H9 (cell line): ENCODE data around the gene FHIT. TPM values are rescaled to one million over a fixed set of nuclear protein-coding genes. Genes with fewer than 3 reads are reported as not detected.

Experiments used
- DNase-seq: peaks from one replicate; pipeline ENCODE4 v3.0.0-alpha.2; 2017
- H2AFZ ChIP-seq: one replicate; pipeline ENCODE4 v1.6.1; 2013; ENCODE audit warnings: mild to moderate bottlenecking, low read length, control low read depth, moderate library complexity
- H2AK5ac ChIP-seq: 2 replicates; pipeline ENCODE4 v1.6.1; 2013; ENCODE audit warnings: low read length, control low read depth, mixed read lengths; ENCODE audit not compliant: insufficient read length
- H2BK120ac ChIP-seq: one replicate; pipeline ENCODE4 v1.6.1; 2013; ENCODE audit warnings: low read depth, mild to moderate bottlenecking, low read length, control low read depth, inconsistent platforms; ENCODE audit not compliant: poor library complexity, severe bottlenecking
- H2BK12ac ChIP-seq: 2 replicates; pipeline ENCODE4 v1.6.1; 2013; ENCODE audit warnings: low read length, control low read depth, mixed read lengths, low read depth; ENCODE audit not compliant: insufficient read length
- H2BK15ac ChIP-seq: 2 replicates; pipeline ENCODE4 v1.6.1; 2013; ENCODE audit warnings: low read depth, low read length, control low read depth
- H2BK20ac ChIP-seq: one replicate; pipeline ENCODE4 v1.6.1; 2013; ENCODE audit warnings: low read depth, mild to moderate bottlenecking, low read length, control low read depth, inconsistent platforms; ENCODE audit not compliant: poor library complexity, severe bottlenecking
- H2BK5ac ChIP-seq: 2 replicates; pipeline ENCODE4 v1.6.1; 2013; ENCODE audit warnings: low read length, control low read depth, mixed read lengths; ENCODE audit not compliant: insufficient read length
- H3K14ac ChIP-seq: 2 replicates; pipeline ENCODE4 v1.6.1; 2013; ENCODE audit warnings: low read length, control low read depth; ENCODE audit not compliant: insufficient read depth
- H3K18ac ChIP-seq: 2 replicates; pipeline ENCODE4 v1.6.1; 2013; ENCODE audit warnings: low read depth, mild to moderate bottlenecking, mixed read lengths, low read length, control low read depth; ENCODE audit not compliant: insufficient read length
- H3K23ac ChIP-seq: 2 replicates; pipeline ENCODE4 v1.6.1; 2013; ENCODE audit warnings: low read length, control low read depth, mixed read lengths, low read depth; ENCODE audit not compliant: insufficient read length
- H3K23me2 ChIP-seq: 2 replicates; pipeline ENCODE4 v1.6.1; 2013; ENCODE audit warnings: low read depth, mild to moderate bottlenecking, mixed read lengths, low read length, control low read depth; ENCODE audit not compliant: insufficient read length, poor library complexity, severe bottlenecking
- H3K27ac ChIP-seq: 2 replicates; pipeline ENCODE4 v1.5.1; 2013; ENCODE audit warnings: low read length, control low read depth, mixed read lengths, low read depth; ENCODE audit not compliant: insufficient read length
- H3K27me3 ChIP-seq: 2 replicates; pipeline ENCODE4 v1.6.1; 2013; ENCODE audit warnings: low read length, control low read depth, inconsistent platforms; ENCODE audit not compliant: insufficient read depth
- H3K4ac ChIP-seq: 2 replicates; pipeline ENCODE4 v1.6.1; 2013; ENCODE audit warnings: low read depth, mild to moderate bottlenecking, control low read depth, inconsistent platforms, low read length, moderate library complexity
- H3K4me1 ChIP-seq: 2 replicates; pipeline ENCODE4 v1.6.1; 2013; ENCODE audit warnings: low read length, control low read depth, inconsistent platforms; ENCODE audit not compliant: insufficient read depth
- H3K4me2 ChIP-seq: 2 replicates; pipeline ENCODE4 v1.6.1; 2013; ENCODE audit warnings: low read length, control low read depth, mixed read lengths; ENCODE audit not compliant: insufficient read length, insufficient read depth
- H3K56ac ChIP-seq: 2 replicates; pipeline ENCODE4 v1.6.1; 2013; ENCODE audit warnings: low read depth, mild to moderate bottlenecking, mixed read lengths, low read length, control low read depth; ENCODE audit not compliant: insufficient read length
- H3K79me1 ChIP-seq: 2 replicates; pipeline ENCODE4 v1.6.1; 2013; ENCODE audit warnings: low read depth, mild to moderate bottlenecking, moderate library complexity, low read length, control low read depth, inconsistent platforms; ENCODE audit not compliant: insufficient read depth, poor library complexity, severe bottlenecking
- H3K79me2 ChIP-seq: 2 replicates; pipeline ENCODE4 v1.6.1; 2013; ENCODE audit warnings: low read length, control low read depth, inconsistent platforms; ENCODE audit not compliant: insufficient read depth
- H3K9ac ChIP-seq: 2 replicates; pipeline ENCODE4 v1.6.1; 2013; ENCODE audit warnings: low read length, control low read depth, mixed read lengths; ENCODE audit not compliant: insufficient read length; ENCODE audit errors: extremely low read depth
- H3K9me3 ChIP-seq: one replicate; pipeline ENCODE4 v1.6.1; 2013; ENCODE audit warnings: low read depth, low read length, inconsistent platforms; ENCODE audit not compliant: control insufficient read depth
- H3T11ph ChIP-seq: one replicate; pipeline ENCODE4 v1.6.1; 2013; ENCODE audit warnings: mild to moderate bottlenecking, low read length, control low read depth, inconsistent platforms
- H4K20me1 ChIP-seq: one replicate; pipeline ENCODE4 v1.6.1; 2013; ENCODE audit not compliant: control insufficient read depth, insufficient read length, insufficient read depth
- H4K5ac ChIP-seq: 2 replicates; pipeline ENCODE4 v1.6.1; 2013; ENCODE audit warnings: low read depth, mild to moderate bottlenecking, mixed read lengths, low read length, control low read depth; ENCODE audit not compliant: insufficient read length
- H4K8ac ChIP-seq: replicated peaks from 2 replicates; pipeline ENCODE4 v1.6.1; 2013; ENCODE audit warnings: low read length, control low read depth, mixed read lengths, low read depth; ENCODE audit not compliant: insufficient read length
- H4K91ac ChIP-seq: 2 replicates; pipeline ENCODE4 v1.6.1; 2013; ENCODE audit warnings: low read depth, mild to moderate bottlenecking, moderate library complexity, mixed read lengths, low read length, control low read depth; ENCODE audit not compliant: insufficient read length
- H3K27ac Mint-ChIP-seq, 3 experiments: 2 replicates in 2 of 3; 3 replicates in 1 of 3; pipeline ENCODE4 v1.8.0; 2020 to 2021; ENCODE audit warnings: mixed read lengths in 3 of 3, mild to moderate bottlenecking in 1 of 3, moderate library complexity in 1 of 3
- H3K27me3 Mint-ChIP-seq: 2 replicates; pipeline ENCODE4 v1.8.0; 2021; ENCODE audit warnings: low read depth, mild to moderate bottlenecking, moderate library complexity, mixed read lengths
- H3K36me3 Mint-ChIP-seq, 3 experiments: 2 replicates in 2 of 3; 3 replicates in 1 of 3; pipeline ENCODE4 v1.8.0; 2020 to 2021; ENCODE audit warnings: low read depth in 3 of 3, mixed read lengths in 3 of 3; ENCODE audit not compliant: insufficient read depth in 1 of 3
- H3K4me1 Mint-ChIP-seq, 2 experiments: 2 replicates each; pipeline ENCODE4 v1.8.0; 2020; ENCODE audit warnings: mixed read lengths in 2 of 2
- H3K4me3 Mint-ChIP-seq, 2 experiments: 2 replicates in 1 of 2; 3 replicates in 1 of 2; pipeline ENCODE4 v1.8.0; 2020 to 2021; ENCODE audit warnings: mild to moderate bottlenecking in 2 of 2, mixed read lengths in 2 of 2, moderate library complexity in 1 of 2
- H3K9me3 Mint-ChIP-seq, 2 experiments: 2 replicates in 1 of 2; 3 replicates in 1 of 2; pipeline ENCODE4 v1.8.0; 2020; ENCODE audit warnings: mild to moderate bottlenecking in 2 of 2, mixed read lengths in 2 of 2, moderate library complexity in 1 of 2
- CTCF ChIP-seq: fragments of 200-600 bp; sonication (generic); conservative IDR thresholded peaks from 3 replicates; pipeline ENCODE4 v1.8.0; 2021; ENCODE audit warnings: antibody characterized with exemption, mild to moderate bottlenecking
- WGBS: extraction: QIAGEN DNeasy Blood & Tissue Kit; methylation state at CpG from one replicate; pipeline ENCODE4 v1.1.7; 2013; ENCODE audit warnings: missing lambda C conversion rate, low lambda C conversion rate, mixed read lengths; ENCODE audit not compliant: insufficient read length; ENCODE audit errors: extremely low coverage; 5-methylcytosine and 5-hydroxymethylcytosine counted together
- total RNA-seq: library from RNA; stranded (reverse); gene quantifications from 2 replicates; pipeline ENCODE4 v1.2.1, GENCODE V29; 2021

FHIT gene
- total RNA-seq, 1 experiment from 2014 or later, result 3.0 TPM

GRCh38 chr3:59809016-59809415, 1442.2 kb downstream of the FHIT start:
- no CpG with 5 or more reads among the region's 4 CpGs for WGBS
- Histone ChIP-seq H2BK15ac (no peak overlapping the region), H3K14ac (no peak overlapping the region), H3K9me3 (no peaks in the 10 kb centered on the region), H3K18ac (no peak overlapping the region), H3K56ac (no peak overlapping the region), H3K4me2 (no peak overlapping the region), H3K4me1 (peaks cover 7% of the 10 kb centered on the region; the same call in 1 of the 2 replicates), H4K91ac (no peak overlapping the region), H2BK20ac (no peak overlapping the region), H3K9ac (no peak overlapping the region), H2AK5ac (no peak overlapping the region), H3K23me2 (no peaks in the 10 kb centered on the region), H2BK12ac (no peak overlapping the region), H4K5ac (no peak overlapping the region), H3K23ac (no peak overlapping the region), H4K8ac (no peak overlapping the region), H2BK5ac (no peak overlapping the region), H3T11ph (peak overlapping the region; percentile 22), H2AFZ (no peak overlapping the region), H2BK120ac (no peak overlapping the region), H3K27ac (no peak overlapping the region), H3K4ac (no peak overlapping the region; the same call in 1 of the 2 replicates), H4K20me1 (no peaks in the 10 kb centered on the region), H3K79me2 (no peaks in the 10 kb centered on the region), H3K79me1 (no peaks in the 10 kb centered on the region), H3K27me3 (no peaks in the 10 kb centered on the region)
- peaks cover 34 to 38% of the 10 kb centered on the region in 2 experiments for H3K4me1 Mint-ChIP-seq
- peaks cover 4% of the 10 kb centered on the region for H3K27me3 Mint-ChIP-seq
- no peak for DNase-seq
- H3K36me3 Mint-ChIP-seq, result no peaks in the 10 kb centered on the region
- H3K4me3 Mint-ChIP-seq, result no peak overlapping the region
- H3K9me3 Mint-ChIP-seq, result no peaks in the 10 kb centered on the region; a peak in 2 of 5 replicates
- TF ChIP-seq CTCF, result no peak
- H3K27ac Mint-ChIP-seq, result no peak overlapping the region
